CD4-positive, alpha-beta T cell treated with Interferon alpha-2 for 1 hour (primary cell): Measurements from ENCODE around the gene CHN2.

ENCODE experiments used
- DNase-seq, 2 donors: peaks; one replicate each; pipeline ENCODE4 v3.0.0-alpha.2; 2020 to 2022

CHN2 gene

DNA sequence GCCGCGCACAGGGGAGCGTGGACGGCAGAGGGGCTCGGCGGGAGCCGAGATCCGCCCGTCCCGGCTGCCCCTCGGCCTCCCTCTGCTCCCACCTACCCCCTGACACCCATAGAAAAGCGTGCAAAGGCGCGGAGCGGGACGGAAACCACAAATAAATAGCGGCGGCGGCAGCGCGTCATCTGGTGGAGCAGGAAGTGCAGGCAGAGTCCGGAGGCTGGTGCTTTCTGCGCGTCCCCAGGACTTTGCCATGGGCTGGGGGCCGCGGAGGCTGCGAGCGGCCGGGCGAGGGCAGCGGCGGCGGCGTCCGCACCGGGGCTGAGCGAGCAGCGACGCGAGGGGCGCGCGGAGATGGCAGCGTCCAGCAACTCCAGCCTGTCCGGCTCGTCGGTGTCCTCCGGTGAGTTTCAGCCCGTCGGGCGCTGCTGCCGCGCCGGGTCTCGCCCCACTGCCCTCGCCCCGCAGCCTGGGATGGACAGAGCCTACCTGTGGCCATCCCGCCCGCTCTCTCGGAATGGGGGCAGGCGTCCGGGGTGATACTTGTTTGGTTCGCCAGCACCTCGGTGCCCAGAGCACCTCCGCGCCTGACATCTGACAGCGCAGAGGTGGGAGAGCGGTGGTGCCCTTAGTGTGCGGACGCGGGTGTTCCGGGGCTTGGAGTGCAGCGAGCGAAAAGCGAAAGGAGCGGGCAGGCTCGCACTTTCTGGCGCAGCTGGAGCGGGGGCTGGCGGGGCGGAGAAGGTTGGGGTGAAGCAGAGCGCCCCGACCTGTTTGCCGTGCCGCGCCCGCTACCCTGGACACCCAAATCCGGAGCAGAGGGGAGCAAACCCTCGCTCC is at the start of gene CHN2:
TSS of gene CHN2 (plus strand) at position 182 of the 834 bp plus-strand sequence.
- peak; percentile 58 to 65 for DNase-seq

DNA sequence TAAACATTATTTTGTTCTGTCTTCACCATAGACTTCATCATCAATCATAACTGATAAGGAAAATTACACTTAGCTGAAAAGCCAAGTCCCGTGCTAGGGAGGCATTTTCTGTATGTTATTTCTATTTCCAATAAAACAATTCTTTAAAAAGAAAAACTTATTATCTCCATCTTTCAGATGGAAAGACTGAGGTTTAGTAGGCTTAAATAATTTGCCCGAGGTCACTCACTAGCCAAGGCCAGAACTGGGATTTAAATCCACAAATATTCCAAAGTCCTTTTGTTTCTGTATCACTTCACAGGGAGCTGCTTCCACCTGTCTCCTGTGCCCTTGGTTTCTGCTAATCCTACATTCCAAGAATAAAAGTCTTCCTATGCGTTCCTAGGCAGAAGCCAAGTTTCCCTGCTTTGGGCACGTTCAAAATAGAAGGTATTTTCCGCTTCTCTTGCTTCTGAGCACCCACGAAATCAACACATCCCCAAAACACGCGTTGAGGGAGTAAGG is 49.0 kb upstream of the CHN2 start:
- DNase-seq, result no peak

DNA sequence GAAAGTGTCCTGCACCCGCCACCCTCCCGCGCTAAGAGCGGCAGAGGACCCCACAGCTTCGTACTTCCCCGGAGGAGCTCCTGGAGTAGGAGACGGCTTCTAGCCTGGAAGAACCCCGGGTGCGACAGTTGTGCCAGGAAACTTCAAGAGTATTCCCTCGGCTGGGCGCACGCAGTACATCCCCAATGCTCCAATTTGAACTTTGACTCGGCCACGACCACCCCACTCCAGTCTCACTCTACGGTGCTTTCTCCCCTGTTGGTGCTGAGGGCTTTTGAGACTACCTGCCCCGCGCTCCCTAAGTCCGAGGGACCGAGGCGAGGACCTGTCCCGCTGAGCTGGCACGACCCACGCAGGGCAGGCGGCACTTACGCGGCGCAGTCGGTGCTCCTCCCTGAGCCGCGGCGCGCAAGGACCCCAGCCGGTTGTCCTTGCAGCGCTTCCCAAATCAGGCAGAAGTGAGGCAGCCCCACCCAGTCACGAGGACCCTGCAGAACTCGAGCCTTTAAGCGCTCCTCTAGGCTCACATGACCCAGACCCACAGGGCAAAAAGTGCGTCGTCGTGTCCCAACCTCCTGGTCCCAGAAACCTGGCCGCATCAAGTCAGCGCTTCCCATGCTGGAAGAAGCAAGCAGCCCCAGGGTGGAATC is 48.4 kb upstream of the CHN2 start, which contains the start of gene CPVL:
TSS of gene CPVL (minus strand) at position 481 of the 650 bp plus-strand sequence. CDS start 25,476 bp downstream, outside the sequence.
- DNase-seq, result peak in 1 of 2 donors; percentile 40

DNA sequence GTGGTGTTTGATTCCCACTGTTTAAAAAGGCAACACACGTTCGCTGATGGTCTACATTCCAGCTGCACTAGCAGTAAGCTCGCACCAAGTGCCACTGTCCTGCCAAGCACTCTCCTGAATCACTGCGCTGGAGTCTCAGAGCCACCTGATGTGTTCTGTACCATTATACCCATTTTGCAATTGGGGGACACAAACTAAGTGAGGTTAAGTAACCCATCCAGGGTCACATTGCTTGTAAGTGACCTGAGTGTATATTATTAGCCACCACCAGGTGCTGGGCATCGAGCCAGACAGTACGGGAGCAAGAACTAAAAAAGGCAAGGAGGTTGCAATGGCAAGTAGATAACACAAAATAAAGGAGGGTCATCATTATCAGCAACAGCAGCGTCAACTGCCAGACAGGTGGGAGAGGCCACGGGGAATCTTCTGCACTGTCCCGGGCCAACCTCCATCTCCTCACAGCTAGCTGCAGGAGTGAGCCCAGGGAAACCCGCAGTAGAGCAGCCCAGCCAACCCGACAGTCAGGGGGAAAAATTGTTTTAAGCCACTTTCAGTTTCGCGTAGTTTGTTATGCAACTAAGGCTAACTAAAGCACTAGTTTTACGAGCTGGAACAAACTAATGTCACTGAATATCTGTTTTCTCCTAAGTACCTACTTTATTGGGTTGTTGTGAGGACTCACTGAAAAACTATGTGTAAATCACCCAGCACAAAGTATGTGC is 47.5 kb upstream of the CHN2 start:
- DNase-seq, result no peak

DNA sequence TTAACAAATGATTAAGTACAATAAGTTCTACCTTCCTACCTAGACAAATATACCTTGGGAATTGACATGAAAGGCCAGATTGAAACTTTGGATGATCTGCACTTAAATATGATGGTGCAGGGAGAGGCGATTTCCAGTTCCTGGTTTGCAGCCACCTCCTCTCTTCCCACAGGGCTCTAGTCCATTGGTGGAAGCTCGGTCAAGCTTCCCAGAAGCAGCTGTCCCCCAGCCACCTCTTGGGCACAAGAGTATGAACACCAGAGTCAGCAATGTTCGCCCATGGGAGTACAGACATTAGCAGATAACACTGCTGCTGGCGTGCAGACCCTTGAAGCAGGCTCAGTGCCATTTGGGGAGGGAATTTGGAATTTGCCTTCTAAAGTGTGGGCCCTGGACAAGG is 46.8 kb upstream of the CHN2 start:
- DNase-seq, result no peak

DNA sequence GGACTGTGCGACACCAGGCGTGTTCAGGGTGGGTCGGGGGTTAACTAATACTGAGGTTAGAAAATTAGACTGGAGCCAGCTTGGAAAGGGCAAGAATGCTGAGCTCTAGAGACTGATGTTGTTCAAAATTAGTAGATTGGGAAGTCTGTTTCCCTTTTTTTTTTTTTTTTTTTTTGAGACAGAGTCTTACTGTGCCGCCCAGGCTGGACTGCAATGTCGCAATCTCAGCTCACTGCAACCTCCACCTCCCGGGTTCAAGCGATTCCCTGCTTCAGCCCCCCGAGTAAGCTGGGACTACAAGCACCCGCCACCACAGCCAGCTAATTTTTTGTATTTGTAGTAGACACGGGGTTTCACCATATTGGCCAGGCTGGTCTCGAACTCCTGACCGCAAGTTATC is 45.5 kb upstream of the CHN2 start:
- DNase-seq, result no peak

DNA sequence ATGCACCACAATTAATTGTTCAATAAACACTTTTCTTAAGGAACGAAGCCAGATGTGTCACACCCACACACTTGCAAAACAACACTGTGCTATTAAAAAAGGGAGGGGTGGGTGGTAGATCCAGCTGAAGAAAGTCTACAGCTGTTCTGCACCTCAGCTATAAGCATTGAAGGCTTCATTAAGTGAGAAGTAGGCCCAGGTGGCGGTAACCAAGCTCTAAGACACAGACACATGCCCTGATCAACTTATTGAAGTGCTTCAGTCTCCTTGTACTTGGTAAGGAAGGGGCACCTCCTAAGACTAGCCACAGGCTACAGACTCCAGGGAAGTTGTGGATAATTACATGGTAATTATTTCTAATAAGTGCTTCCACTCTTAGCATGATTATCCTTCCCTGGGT is 43.7 kb upstream of the CHN2 start:
- no peak for DNase-seq

DNA sequence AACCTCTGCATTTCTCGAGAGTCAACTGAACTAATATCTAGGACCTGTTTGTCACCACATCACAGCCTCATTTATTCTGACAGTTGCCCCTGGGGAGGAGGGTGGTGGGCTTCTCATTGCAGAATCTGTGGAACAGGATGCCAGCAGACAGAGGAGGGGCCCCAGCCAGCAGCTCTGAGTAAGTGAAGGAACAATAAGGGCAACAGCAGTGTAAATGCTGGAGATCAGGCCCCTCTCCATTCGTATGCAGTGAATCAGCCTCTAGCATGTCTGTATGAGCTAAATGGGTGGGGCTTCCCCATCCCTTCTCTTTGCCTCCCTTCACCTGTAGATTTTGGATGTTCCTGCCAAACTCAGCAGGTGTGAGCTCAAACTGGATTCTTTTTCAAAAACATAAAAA is 40.5 kb upstream of the CHN2 start:
- DNase-seq, result no peak

DNA sequence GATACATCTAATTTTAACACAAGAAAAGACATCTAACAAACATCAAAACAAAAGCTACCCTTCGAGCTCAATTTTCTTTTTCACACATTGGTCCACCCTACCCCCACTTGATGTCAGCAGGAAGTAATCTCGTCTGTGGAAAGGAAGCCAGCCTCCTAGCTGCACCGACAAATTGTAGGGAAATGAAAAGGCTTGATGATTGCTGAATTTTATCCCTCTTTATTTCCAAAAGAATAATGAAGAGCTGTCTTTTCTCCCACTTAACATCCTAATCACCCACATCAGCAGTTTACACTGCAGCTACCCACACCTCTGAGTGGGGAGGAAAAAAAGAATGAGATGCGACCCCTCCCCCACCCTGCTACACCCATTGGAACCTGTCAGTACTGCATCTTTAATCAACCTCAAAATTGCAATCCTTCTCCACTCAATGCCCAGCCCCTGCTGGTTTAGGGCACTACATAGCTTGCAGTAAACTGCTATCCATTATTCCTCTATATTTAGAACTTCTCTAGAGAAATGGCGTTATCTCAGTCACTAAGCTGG is 37.6 kb upstream of the CHN2 start:
- DNase-seq, result peak in 1 of 2 donors; percentile 17

DNA sequence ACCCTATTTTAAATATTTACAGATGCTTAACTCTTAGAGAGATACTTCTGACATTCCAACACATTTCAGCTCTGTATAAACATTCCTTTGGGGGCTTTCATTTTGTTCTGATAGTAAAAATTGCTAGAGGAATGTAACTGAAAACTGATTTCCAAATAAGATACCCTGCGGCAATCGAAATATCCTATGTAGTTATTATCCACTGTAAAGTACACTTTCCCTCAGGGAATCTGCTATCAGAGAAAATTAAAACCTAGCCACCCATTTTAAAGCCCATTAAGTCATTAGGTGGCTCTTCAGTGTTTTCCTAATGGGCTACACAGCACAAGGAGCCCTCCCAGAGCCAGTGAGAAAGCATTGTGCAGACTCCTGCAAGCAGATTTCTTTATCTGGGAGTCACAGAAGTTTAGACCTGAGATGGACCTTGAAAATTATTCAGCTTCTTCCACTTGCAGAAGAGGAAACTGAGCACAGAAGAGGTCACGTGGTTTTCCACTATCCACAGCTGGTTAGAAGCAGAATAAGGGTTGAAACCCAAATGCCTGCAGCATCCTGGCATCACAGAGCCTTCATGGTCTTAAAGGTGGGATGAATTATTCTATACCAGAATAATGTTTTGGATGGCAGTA is 35.7 kb upstream of the CHN2 start:
- DNase-seq, result no peak

DNA sequence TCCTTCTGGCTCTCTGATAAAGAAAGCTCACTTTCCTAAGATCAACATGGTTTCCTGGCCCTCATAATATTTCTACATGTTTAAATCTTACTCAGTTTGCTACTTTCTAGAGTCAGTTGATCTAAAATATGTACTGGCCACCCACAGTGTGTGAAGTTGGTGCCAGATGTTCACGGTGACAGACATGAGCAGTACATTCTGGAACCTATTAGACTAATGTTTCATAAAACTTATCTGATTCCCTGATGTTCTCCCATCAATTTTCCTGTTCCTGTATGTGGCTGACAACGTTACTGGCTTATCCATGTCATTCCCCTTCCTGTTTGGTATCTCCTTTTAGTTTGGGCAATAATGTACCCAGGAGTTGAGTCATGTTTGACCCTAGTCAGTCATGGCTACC is 34.5 kb upstream of the CHN2 start:
- DNase-seq, result no peak

DNA sequence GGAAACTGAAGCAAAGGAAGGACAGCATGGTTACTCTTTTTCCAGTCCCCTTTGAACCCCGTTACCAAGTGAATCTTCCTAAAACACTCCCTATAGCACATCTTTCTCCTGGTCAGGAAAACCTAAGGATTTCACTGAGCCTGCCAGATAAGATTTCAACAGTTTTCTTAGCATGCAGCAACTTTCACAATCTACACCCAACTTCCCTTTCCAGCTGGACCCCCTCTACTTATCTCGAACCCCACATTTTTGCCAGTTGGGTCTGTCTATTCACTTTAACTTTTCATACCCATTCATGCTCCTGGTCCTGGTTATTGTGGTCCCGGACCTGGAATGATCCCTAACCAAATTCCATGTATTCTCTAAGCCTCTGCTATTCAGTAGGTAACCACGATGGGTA is 33.3 kb upstream of the CHN2 start:
- DNase-seq, result no peak

DNA sequence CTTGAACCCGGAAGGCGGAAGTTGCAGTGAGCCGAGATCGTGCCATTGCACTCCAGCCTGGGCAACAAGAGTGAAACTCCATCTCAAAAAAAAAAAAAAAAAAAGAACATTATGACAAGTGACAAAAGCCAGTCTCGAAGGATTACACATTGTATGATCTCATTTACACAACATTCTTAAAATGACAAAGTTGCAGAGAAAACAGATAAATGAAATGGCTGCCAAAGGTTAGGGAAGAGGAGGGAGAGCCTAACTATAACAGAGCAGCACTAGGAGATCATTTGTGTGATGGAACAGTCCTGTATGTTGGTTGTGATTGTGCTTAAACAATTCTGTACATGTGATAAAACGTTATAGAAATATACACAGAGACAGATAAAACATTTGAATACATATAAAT is 32.0 kb upstream of the CHN2 start:
- DNase-seq, result no peak

DNA sequence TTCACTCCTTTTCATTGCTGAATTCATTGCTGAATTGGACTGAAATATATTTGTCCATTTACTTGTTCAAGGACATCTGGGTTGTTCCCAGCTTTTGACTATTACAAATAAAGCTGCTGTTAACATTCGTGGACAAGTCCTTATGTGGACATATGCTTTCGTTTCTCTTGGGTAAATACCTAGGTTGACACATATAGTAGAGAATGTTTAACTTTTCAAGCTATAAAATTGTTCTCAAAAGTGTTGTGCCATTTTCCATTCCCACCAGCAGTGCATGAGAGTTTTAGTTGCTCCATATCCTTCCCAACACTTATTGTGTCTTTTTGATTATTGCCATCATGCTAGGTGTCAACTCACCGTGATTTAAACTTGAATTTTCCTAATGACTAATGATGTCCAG is 30.7 kb upstream of the CHN2 start:
- no peak for DNase-seq

DNA sequence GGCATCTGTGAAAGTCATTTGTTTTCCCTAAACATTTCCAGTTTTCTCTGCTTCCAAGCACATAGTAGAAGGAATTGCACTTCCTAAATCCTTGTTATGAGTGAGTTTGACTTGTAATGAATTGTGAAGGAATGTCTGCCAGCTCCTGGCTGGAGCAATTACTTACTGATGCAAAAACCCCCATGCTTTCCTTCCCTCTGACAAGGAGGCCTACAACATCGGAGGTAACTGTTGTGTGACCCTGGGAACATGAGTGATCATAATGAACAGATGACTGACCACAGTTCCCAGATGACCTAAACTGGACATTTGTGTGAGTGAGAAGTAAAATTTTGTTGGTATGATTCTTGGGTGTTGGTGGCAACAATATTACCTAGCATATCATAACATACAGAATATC is 26.9 kb upstream of the CHN2 start:
- no peak for DNase-seq

DNA sequence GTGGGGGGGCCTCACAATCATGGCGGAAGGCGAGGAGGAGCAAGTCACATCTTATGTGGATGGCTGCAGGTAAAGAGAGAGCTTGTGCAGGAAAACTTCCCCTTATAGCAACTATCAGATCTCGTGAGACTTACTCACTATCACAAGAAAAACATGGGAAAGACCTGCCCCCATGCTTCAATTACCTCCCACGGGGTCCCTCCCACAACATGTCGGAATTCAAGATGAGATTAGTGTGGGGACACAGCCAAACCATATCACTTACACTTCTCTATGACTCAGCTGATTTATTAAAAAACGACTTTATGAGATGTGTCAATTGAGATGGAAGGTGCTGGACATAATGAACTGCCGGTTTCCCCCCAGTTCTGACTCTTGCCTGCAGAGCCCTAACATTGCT is 23.8 kb upstream of the CHN2 start:
- DNase-seq, result no peak

DNA sequence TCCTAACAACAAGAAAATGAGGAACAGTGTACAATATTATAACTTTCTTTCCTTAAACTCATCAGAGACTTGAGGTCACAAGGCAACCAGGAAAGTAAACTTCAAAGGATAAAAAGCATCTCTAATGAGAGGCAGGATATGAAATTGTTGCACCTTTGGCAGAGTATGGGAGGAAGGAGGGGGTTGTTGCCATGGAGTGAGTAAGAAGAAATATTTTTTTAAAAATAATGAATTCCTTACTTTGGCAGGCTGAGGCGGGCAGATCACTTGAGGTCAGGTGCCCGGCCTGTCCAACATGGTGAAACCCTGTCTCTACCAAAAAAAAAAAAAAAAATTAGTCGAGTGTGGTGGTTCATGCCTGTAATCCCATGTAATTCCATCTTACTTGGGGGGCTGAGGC is 21.1 kb upstream of the CHN2 start:
- DNase-seq, result no peak

DNA sequence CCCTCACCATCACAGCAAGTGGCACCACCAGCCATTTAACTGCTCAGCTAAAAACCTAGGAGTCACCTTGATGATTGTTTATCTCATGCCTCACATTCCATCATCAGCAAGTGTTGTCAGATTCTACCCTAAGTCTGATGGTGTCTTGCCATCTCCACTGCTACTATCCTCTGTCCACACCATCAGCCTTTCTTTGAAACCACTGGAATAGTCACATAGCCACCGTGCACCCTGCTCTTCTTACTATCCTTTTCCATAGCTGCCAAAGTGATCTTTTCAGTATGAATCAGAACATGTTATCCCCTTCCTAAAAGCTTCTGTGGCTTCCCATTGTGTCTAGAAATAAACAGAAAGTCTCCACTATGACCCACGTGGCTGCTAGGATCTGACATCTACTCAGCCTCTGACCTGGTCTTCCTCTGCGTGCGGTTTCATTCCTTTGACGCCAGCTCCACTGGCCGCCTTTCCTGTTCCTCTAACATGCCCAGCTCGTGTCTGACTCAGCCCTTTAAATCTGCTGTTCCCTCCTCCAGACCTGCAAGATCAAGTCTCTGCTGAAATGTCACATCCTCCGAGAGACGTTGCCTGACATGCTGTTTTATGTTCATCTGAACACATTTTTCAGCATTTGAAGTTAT is 16.5 kb upstream of the CHN2 start:
- DNase-seq, result peak; percentile 15 to 65

DNA sequence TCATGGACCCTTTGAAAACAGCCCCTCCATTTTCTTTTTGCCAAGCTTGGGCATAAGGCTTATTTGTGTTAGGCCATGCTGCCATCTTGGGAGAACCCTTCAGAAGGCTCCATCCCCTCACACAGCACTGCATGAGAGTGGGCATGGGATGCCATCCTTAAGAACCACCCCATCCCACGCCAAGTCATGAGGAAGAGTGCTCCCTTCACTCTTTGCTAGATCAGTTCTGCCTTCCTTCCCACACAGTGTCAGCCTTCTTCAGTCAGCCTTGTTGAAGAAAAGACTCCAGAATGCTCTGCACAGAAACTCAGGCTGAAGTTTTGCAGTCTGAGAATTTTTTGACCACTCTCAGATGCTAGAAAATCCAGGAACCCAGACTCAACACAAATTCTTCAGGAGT is 15.5 kb upstream of the CHN2 start:
- DNase-seq, result no peak

DNA sequence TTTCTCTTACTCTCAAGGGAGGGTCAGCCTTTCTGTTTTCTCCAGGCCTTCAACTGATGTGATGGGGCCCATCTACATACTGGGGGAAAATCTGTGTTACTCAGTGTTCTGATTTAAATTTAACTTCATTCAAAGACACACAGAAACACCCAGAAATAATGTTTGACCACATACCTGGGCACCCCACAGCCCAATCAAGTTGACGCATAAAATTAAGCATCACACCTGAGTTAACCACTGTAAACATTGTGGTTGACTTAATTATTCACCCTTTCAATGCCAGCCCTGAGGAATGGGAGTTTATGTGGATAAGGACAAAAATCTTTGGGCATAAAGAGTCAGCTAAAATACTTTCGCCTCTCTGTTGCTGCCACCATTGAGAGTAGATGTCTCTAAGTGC is 10.0 kb upstream of the CHN2 start:
- no peak for DNase-seq

DNA sequence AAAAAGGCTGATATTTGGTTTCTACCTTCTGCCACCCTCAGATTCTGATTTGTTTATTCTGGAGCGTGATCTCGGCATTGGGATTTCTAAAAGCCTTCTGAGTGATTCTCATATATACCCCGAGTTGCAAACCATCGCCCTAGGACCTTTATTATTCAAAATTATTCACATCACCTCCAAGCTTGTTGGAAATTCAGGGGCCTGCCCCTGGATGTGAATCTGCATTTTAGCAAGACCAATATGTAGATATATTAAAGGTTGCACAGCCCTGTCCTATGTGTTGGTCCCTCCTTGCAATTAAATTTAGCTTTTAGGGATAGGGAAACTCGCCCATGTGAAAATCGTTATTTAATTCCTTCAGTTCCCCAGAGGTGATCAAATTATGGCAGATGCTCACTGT is 9.0 kb upstream of the CHN2 start:
- DNase-seq, result no peak

DNA sequence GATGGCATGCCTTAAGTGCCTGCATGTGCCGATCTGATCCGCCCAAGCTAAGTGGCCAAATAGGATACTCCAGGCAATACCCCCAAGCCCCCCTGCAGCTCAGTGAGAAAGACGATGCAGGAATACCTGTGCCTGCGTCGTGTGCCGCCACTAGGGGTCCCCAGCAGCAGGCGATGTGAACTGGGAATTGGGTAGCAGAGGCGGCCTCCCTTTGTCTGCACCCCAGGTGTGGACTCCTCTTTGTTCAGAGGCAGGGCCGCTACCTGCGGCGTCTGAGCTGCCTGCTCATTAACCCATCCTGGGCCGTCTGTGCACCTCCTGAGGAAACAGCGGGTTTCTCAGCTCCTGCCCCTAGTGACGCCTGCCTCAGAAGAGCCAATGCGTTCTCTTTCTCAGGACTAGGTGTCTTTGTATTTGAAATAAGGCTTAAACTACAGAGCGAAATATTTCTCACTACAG is 4.8 kb upstream of the CHN2 start:
- DNase-seq, result peak; percentile 52 to 64
